ENCODE data around the gene AHI1.

Gene AHI1

GRCh38 chr6:135497412-135498184, at the start of gene AHI1:
TSS of gene AHI1 (minus strand) at chr6:135497740. CDS start at chr6:135492237, 5,503 bp downstream.
- peak; percentile 95 for DNase-seq (ENCODE audit: low spot score)

DNA sequence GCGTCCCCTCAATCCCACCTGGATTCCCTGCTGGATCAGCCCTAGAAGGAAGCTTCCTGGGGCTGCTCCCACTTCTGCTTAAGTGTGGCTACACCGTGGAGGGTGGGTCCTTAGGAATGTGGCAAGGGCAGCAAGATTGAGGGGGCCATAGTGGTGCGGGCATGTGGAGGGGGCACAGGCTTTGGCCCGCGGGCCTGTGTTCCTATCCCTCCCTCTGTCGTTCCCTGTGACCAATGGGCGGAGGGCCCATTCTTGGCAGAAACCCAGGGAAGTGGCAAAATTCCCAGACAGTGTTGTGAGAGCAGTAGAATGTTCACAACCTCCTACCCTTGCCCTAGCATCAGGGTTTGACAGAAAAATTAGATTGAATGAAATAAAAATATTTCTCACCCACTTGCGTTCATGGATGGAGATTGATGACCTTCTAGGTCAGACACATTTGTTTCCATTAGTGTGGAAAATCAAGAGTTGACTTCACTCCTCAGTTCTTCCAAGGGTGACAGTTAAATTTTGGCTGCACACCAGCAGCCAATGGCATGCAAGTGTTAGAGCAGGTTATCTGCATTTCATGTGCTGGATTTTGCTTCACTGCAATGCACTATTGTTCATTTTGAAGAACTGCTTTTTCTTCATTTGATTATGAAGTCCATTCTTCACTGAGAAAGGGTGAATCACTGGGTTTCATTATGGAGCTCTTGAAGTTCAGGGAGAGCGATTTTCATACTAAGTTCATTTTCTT, 49.3 kb upstream of the AHI1 start:
- no peak for DNase-seq (ENCODE audit: low spot score)

- DNase-seq (ENCODE audit: low spot score) = no peak
Observed at GRCh38 chr6:135546206-135546605, 48.7 kb upstream of the AHI1 start.

GRCh38 chr6:135540207-135540840, 42.8 kb upstream of the AHI1 start:
- DNase-seq (ENCODE audit: low spot score) = no peak

- DNase-seq (ENCODE audit: low spot score) = no peak
Observed at GRCh38 chr6:135537741-135538301, 40.3 kb upstream of the AHI1 start.

GRCh38 chr6:135535989-135536414, 38.5 kb upstream of the AHI1 start:
- peak; percentile 55 for DNase-seq (ENCODE audit: low spot score)

- DNase-seq (ENCODE audit: low spot score) = no peak
Observed at GRCh38 chr6:135534773-135535380, 37.3 kb upstream of the AHI1 start.

DNA sequence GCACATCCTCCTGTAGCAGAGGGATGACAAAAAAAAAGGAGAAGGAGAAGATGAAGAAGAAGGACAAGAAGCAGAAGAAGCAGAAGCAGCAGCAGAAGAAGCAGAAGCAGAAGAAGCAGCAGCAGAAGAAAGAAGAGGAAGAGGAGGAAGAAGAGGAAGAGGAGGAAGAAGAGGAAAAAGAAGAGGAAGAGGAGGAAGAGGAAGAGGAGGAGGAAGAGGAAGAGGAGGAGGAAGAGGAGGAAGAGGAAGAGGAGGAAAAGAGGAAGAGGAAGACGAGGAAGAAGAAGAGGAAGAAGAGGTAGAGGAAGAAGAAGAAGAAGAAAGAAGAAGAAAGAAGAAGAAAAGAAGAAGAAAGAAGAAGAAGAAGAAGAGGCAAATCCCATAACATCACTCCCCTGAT, 35.0 kb upstream of the AHI1 start:
- DNase-seq (ENCODE audit: low spot score) = no peak

DNA sequence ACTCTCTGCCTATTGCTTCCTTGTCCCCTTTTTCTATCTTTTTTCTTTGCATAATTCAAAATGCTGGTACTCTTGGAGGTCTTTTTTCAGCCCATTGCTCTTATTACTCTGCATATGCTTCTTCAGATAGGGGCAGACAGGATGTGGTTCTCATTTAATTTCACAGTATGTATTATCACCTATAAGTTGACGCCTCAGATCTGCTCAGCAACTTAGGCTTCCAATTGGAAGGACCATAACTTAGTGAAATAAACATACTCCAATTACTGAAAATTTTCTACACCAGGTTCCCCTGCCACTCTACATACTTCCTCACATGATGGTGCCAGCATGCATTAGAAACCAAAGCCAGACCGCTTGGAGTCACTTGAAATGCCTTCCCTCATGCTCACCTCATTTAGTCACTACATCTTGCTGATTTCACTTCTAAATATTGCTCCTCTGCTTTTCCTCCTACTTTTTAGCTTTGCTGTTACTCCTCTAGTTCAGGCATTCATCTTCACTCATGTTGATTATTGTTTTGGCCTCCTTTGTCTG, 34.5 kb upstream of the AHI1 start:
- DNase-seq (ENCODE audit: low spot score) = no peak

DNA sequence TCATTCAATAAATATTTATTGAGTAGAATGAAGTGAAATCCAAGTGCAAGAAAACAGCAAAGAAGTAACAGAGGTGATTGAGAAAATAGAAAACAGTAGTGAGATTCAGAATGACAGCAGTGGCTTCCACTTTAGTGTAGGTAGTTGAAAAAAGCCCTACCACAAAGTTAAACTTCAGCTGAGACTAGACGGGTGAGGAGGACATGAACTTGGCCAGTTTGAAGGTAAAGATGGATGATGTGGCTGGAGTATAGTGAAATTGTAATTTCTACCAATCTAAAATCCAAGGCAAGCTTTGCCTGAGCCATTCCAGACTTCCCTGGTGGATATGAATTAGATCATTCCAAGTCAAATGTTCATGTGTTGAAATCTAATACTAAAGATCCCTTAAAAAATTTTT, 32.6 kb upstream of the AHI1 start:
- DNase-seq (ENCODE audit: low spot score) = no peak

- DNase-seq (ENCODE audit: low spot score) = no peak
Observed at GRCh38 chr6:135527960-135528249, 30.4 kb upstream of the AHI1 start.

DNA sequence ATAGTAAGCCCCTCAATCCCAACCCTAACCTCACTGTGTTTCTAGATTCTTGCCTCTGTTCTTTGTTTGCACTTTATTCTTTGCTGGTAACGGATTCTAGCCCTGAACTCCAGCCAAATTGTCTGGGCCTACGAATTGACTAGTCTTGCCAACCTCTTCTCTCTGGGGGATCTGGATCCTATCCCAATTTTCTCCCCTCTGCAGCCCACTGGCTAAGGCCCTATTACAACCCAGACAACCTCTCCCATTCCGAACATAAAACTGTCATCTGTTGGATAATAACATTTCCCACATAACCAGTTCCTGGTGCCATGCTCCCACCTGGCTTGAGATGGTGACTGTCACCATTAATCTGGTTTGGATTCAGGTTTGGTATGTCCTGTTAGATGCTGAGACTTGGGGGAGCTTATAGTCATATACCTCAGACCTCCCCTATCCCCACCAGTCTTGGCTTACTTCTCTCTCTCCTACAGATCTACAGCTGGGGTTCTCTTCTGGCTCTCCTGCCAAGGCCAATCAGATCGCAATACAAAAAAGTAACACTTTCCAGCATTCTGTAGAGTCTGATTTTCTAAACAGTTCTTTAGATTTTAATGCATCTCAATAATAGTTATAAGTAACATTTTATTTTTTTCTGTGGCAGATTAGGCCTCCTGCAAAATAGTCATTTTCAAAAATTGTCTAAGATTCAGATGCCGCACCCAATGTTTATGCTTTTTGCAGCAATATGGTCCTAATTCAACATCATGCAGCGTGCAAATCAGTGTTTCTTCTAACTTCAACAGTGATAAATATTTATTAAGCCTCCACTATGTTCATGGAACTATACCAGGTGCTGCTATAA, 29.8 kb upstream of the AHI1 start:
- no peak for DNase-seq (ENCODE audit: low spot score)

GRCh38 chr6:135525594-135525993, 28.1 kb upstream of the AHI1 start:
- DNase-seq (ENCODE audit: low spot score) = no peak

DNA sequence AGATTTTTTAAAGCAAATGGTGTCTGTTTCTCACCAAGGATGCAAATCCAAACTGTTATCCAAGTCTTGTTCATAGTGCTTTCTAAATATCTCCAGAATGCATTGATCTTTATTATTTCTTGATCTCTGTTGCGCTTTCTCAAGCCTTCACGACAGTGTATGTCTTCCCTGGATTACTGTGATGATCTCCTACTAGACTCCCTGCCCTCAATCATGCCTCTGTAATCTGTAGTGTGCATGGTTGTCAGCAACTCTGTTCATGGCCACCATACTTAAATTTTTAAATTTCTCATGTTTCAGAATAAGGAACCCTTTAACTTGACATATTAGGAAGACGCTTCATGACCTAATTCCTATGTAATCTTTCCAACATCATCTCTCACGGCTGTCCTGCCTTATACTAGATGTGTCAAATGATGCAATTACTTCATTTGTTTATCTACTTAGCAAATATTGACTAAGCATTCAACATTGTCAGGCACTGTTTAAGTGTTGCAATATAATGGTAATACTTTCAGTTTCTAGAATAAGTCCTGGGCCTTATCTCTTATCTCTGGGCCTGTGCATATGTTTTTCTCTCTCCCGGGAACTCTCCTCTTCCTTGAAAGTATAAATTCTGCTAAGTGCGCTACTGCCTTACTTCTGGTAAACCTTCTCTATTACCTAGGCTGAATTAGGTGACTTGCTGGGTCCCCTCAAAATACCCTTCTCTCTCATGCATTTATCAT, 25.6 kb upstream of the AHI1 start:
- no peak for DNase-seq (ENCODE audit: low spot score)

DNA sequence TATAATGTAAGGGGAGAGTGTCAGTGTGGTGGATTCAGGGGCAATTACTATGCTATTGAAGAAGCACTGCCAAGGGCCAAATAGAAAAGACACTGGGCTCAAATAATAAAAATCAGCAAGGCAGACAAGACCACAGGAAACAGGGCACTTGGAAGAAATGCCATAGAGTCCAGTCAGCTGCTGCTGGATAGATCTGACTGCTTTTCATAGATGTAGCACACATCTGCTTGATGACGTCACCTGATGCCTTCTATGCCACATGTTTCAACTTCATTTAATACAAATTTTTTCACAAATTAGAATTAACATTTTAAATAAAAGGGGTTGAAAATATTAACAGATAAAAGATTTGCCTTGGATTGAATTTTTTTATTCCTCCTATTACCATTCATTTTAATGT, 23.9 kb upstream of the AHI1 start:
- DNase-seq (ENCODE audit: low spot score) = no peak

DNA sequence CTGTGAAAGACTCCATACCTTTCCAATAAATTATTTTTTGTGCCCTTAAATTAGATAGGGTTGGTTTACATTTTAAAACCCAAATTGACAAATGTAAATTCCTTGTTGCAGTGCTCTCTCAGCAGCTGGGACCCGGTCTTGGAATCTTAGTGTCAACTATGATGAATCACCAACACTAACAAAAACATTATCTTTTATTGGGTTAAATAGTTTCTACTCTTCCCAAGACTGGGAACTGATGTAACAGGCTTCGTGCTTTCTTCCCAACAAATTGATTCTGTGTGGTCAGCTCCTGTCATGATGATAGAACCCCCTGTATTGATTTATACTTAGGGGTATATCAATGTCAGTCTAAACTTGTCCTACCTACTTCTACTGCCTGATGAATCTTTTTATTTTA, 23.2 kb upstream of the AHI1 start:
- DNase-seq (ENCODE audit: low spot score) = no peak

DNA sequence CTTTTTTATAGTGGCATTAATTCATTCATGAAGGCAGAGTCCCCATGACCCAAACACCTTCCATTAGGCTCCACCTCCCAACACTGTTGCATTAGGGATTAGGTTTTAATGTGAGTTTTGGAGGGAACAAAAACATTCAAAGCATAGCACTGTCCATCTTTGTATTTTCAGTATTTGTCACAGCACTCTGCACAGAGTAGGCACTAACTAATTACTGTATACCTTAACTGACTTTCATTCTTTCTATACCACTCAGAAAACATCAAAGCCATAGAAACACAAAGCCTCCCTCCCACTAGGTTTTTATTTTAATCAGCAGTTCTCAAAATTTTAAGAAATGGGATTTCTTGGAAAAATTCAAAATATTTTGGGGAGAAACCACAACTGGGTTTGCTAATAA, 21.8 kb upstream of the AHI1 start:
- no peak for DNase-seq (ENCODE audit: low spot score)

DNA sequence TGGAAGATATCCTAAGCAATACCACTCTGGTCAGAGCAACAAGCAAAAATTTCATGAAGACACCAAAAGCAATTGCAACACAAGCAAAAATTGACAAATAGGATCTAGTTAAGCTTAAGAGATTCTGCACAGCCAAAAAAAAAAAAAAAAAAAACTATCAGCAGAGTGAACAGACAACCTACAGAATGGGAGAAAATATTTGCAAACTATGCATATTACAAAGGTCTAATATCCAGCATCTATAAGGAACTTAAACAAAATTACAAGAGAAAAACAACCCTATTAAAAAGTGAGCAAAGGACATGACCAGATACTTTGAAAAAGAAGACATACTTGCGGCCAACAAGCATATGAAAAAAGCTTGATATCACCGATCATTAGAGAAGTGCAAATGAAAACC, 20.0 kb upstream of the AHI1 start:
- no peak for DNase-seq (ENCODE audit: low spot score)

DNA sequence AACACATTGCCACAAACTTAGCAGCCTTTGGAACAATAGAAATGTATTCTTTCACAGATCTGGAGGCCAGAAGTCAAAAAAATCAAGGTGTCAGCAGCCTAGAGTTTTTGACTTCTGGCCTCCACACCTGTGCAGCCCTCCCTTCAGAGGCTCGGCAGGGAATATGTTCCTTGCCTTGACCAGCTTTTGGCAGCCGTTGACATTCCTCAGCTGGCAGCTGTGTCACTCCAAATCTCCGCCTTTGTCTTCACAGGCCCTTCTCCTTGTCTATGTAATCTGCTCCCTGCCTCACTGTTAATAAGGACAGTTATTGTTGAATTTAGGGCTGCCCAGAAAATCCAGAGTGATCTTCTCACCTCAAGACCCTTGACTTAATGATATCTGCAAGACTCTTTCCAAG, 17.2 kb upstream of the AHI1 start:
- DNase-seq (ENCODE audit: low spot score) = no peak

DNA sequence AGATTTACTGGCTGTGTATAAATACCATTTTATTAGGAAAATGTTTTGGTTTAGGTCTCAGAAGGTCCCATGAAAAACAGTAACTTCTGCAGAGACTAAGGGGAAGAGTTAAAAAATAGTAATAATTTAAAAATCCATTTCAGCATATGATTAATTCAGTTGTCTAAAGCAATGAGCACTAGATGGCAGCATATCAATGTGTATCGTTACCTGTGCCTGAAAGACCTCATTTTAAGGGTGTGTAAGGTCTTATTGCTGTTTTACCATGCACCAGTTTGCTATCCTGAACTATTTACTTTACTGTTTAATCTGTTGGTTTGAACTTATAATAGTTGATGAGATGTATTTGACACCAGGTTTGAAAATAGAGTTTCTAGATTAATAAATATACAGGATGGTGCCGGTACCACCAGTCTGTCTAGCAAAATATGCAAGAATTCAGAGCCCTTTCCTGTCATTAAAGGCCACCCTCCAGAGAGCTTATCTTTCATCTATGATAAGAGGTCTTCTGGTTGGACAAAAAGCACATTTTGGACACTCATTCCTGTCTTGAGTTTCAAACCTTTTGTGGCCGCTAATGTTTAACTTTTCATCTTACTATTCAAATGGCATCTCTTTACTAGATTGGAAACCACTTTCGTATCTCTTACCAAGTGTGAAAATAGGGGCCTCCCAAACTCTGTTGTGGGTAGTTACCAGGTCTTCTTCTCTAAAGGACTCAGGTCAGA, 8.9 kb upstream of the AHI1 start:
- peak; percentile 67 for DNase-seq (ENCODE audit: low spot score)

Data from cerebellar cortex (tissue), 1 donor.